HepG2 (cell line): Measurements from ENCODE around the gene ENGASE. TPM values are rescaled to one million over a fixed set of nuclear protein-coding genes. Genes with fewer than 3 reads are reported as not detected.

Experiments
- ATAC-seq: fragments of 200-7000 bp; cut with Tn5 transposase; 3 replicates; pipeline ENCODE4 v1.9.1; 2020; ENCODE audit warnings: mild to moderate bottlenecking, moderate library complexity
- BruUV-seq: library from RNA; stranded (reverse); fragments of 400-500 nt; replicated peaks from 2 replicates; lab custom pipeline; 2021; lab: Mats Ljungman, UMichigan
- CTCF ChIA-PET: fragments of 300-600 bp; formaldehyde crosslinking; extraction: SDS; loops from one replicate; lab custom pipeline; 2021; ENCODE audit warnings: low total read pairs, inconsistent platforms, low intra/inter-chr PET ratio; lab: Yijun Ruan, JAX
- POLR2A ChIA-PET: fragments of 350-600 bp; sonication (Branson Sonifier 250); formaldehyde crosslinking; loops from one replicate; lab custom pipeline; 2020; ENCODE audit warnings: antibody characterized with exemption, inconsistent platforms; lab: Yijun Ruan, JAX
- DNase-seq: peaks from one replicate; pipeline ENCODE4 v3.0.0-alpha.2; 2015; ENCODE audit warnings: low spot score
- FAIRE-seq: peaks from 3 replicates; lab custom pipeline; 2011; peaks lifted over from hg19 to GRCh38; lab: Jason Lieb, UNC
- H2AFZ ChIP-seq: one replicate; pipeline ENCODE4 v1.6.1; 2011; ENCODE audit warnings: low read length, inconsistent platforms
- H3K27ac ChIP-seq: fragments of 300-600 bp; 3 replicates; pipeline ENCODE4 v1.8.0; 2011; ENCODE audit warnings: mixed run types, mild to moderate bottlenecking, mixed read lengths, low read length, inconsistent platforms; ENCODE audit not compliant: insufficient read depth; ENCODE audit errors: extremely low read length
- H3K27me3 ChIP-seq, 2 experiments: fragments of 200-600 bp in 1 of 2; 2 replicates in 1 of 2; 3 replicates in 1 of 2; pipeline versions ENCODE4 v1.6.0 to v1.8.0; 2011; ENCODE audit warnings: low read length in 2 of 2, mild to moderate bottlenecking in 2 of 2, moderate library complexity in 2 of 2, inconsistent platforms in 1 of 2; ENCODE audit not compliant: insufficient read depth in 2 of 2, control insufficient read depth in 1 of 2
- H3K36me3 ChIP-seq, 2 experiments: fragments of 200-600 bp in 1 of 2; replicated peaks in 1 of 2; 2 replicates in 1 of 2; 3 replicates in 1 of 2; pipeline versions ENCODE4 v1.5.1 to v1.8.0; 2011; ENCODE audit warnings: low read length in 2 of 2, inconsistent platforms in 1 of 2; ENCODE audit not compliant: insufficient read depth in 2 of 2, control insufficient read depth in 1 of 2
- H3K4me1 ChIP-seq: 2 replicates; pipeline ENCODE4 v1.5.1; 2012; ENCODE audit warnings: low read length, inconsistent platforms; ENCODE audit not compliant: insufficient read depth
- H3K4me2 ChIP-seq: 2 replicates; pipeline ENCODE4 v1.6.0; 2011; ENCODE audit warnings: low read depth, low read length, inconsistent platforms
- H3K4me3 ChIP-seq, 3 experiments: fragments of 200-600 bp in 1 of 3; sonication (generic), shearing (Covaris generic) in 1 of 3; replicated peaks in 1 of 3; 2 replicates each; pipeline ENCODE4 v1.5.1; 2011 to 2016; ENCODE audit warnings: low read length in 3 of 3, inconsistent platforms in 2 of 3, low read depth in 2 of 3, mild to moderate bottlenecking in 2 of 3, control low read depth in 1 of 3, mixed read lengths in 1 of 3; ENCODE audit not compliant: insufficient read depth in 1 of 3
- H3K79me2 ChIP-seq: one replicate; pipeline ENCODE4 v1.6.1; 2011; ENCODE audit warnings: low read length, inconsistent platforms; ENCODE audit not compliant: insufficient read depth
- H3K9ac ChIP-seq: 2 replicates; pipeline ENCODE4 v1.6.0; 2011; ENCODE audit warnings: mild to moderate bottlenecking, low read depth, low read length, inconsistent platforms; ENCODE audit not compliant: insufficient read depth
- H3K9me3 ChIP-seq: 2 replicates; pipeline ENCODE4 v1.5.1; 2012; ENCODE audit warnings: mild to moderate bottlenecking, low read length
- H4K20me1 ChIP-seq: 2 replicates; pipeline ENCODE4 v1.6.0; 2011; ENCODE audit warnings: inconsistent platforms, mild to moderate bottlenecking, low read length, moderate library complexity; ENCODE audit not compliant: insufficient read depth
- CENPT ChIP-seq: sonication (generic); formaldehyde crosslinking; IDR thresholded peaks from 2 replicates; pipeline ENCODE4 v1.8.0; 2022; ENCODE audit warnings: low read depth, mild to moderate bottlenecking, moderate library complexity, missing genetic modification reagents
- DPF2 ChIP-seq: sonication (generic); formaldehyde crosslinking; IDR thresholded peaks from 2 replicates; pipeline ENCODE4 v1.4.0; 2020; ENCODE audit warnings: mild to moderate bottlenecking, low read depth, missing genetic modification reagents, borderline replicate concordance
- MNT ChIP-seq: fragments of 450-650 bp; IDR thresholded peaks from 2 replicates; pipeline ENCODE4 v1.6.1; 2016
- NBN ChIP-seq: fragments of 450-650 bp; conservative IDR thresholded peaks from 2 replicates; pipeline ENCODE4 v1.6.1; 2017
- NCOA1 ChIP-seq: sonication (generic); formaldehyde crosslinking; IDR thresholded peaks from 2 replicates; pipeline ENCODE4 v1.9.0; 2021; ENCODE audit warnings: missing genetic modification reagents
- PCBP1 ChIP-seq: fragments of 200-400 bp; formaldehyde crosslinking; IDR thresholded peaks from 2 replicates; pipeline ENCODE4 v1.6.1; 2017; ENCODE audit warnings: mild to moderate bottlenecking, low read depth, low read length, borderline replicate concordance
- SKI ChIP-seq: fragments of 450-650 bp; IDR thresholded peaks from one replicate; pipeline ENCODE4 v1.6.1; 2018; ENCODE audit warnings: mild to moderate bottlenecking; ENCODE audit not compliant: partially characterized antibody
- SNAPC4 ChIP-seq: sonication (generic); formaldehyde crosslinking; IDR thresholded peaks from 2 replicates; pipeline ENCODE4 v1.4.0; 2020; ENCODE audit warnings: mild to moderate bottlenecking, missing genetic modification reagents
- ZNF138 ChIP-seq: sonication (generic); formaldehyde crosslinking; IDR thresholded peaks from 2 replicates; pipeline ENCODE4 v1.5.0; 2020; ENCODE audit warnings: mild to moderate bottlenecking, low read depth, missing genetic modification reagents
- WGBS: methylation state at CpG from one replicate; pipeline ENCODE4 v1.1.6; 2017; ENCODE audit warnings: low lambda C conversion rate; 5-methylcytosine and 5-hydroxymethylcytosine counted together
- in situ Hi-C: cut with HindIII; loops from 2 replicates; pipeline ENCODE4 v1.10.0; 2017; ENCODE audit warnings: low pct_unique_long_range_greater_than_20kb; ENCODE audit not compliant: extremely low pct_ligation_motif_present
- intact Hi-C: fragments of 100-400 bp; cut with micrococcal nuclease; formaldehyde crosslinking; loops from one replicate; pipeline ENCODE4 v1.10.0; 2022; ENCODE audit not compliant: unreplicated experiment
- polyA plus RNA-seq, 8 experiments: library from polyadenylated mRNA; depleted of rRNA in 3 of 8; stranded (reverse) in 7 of 8; unstranded in 1 of 8; fragments of >200 nt; fragmentation: Illumina TruSeq in 4 of 8; extraction: Trizol in 4 of 8; gene quantifications; 2 replicates each; pipeline versions ENCODE4 v1.2.1 to v1.2.3, GENCODE V29; 2011 to 2016; ENCODE audit warnings: low read depth in 4 of 8, missing spikeins in 1 of 8, mixed read lengths in 1 of 8; ENCODE audit not compliant: insufficient read depth in 1 of 8
- total RNA-seq, 5 experiments: library from RNA; depleted of rRNA; stranded (reverse); fragments of >200 nt; fragmentation: Illumina TruSeq; extraction: Trizol; gene quantifications; 2 replicates each; pipeline ENCODE4 v1.2.3, GENCODE V29; 2016; ENCODE audit warnings: low read depth in 1 of 5

Gene ENGASE
- total and polyA plus RNA-seq, 2 of the 13 experiments (the other 11 are each of a cell fraction or from before 2014, with no cell fraction given) = 10.6 to 18.1 TPM

GRCh38 chr17:79132271-79133064 is 57.8 kb downstream of the ENGASE start:
- in situ Hi-C loops = no loop called here
- BruUV-seq = no TSS peak
- peaks cover 40 to 100% of the 10 kb centered on the region in 2 experiments for H3K27me3 ChIP-seq

More at GRCh38 chr17:79132271-79133064, 57.8 kb downstream of the ENGASE start:
- H3K36me3 ChIP-seq = no peaks in the 10 kb centered on the region
- no peak for DNase-seq
- ChIA-PET POLR2A (no interaction called here), CTCF (no interaction called here)
- no peak overlapping the region for H3K27ac ChIP-seq
- no peak overlapping the region for H3K4me2 ChIP-seq
- no peaks in the 10 kb centered on the region; the same call in 1 of the 2 replicates for H4K20me1 ChIP-seq
- no peak overlapping the region for H2AFZ ChIP-seq
- H3K4me1 ChIP-seq = no peaks in the 10 kb centered on the region
- no peak; the same call in 2 of the 3 replicates for ATAC-seq
- FAIRE-seq = no peak
- no peaks in the 10 kb centered on the region for H3K79me2 ChIP-seq
- intact Hi-C loops = no loop called here
- WGBS = 21% methylated on average over 26 of the region's 36 CpGs
- H3K9me3 ChIP-seq = no peaks in the 10 kb centered on the region
- TF ChIP-seq SNAPC4 (CRISPR knock-in tag) (no peak), NBN (no peak), DPF2 (CRISPR knock-in tag) (no peak), CENPT (no peak), SKI (no peak), ZNF138 (no peak), PCBP1 (0 out of 2 replicates have a peak, but pooled peaks have one; percentile 48), MNT (peak; percentile 58), NCOA1 (CRISPR knock-in tag) (no peak)
- H3K4me3 ChIP-seq = no peak overlapping the region
- H3K9ac ChIP-seq = no peak overlapping the region
